Karpas-422 (cell line): ENCODE measurements around the gene UBE2V1. TPM values are rescaled to one million over a fixed set of nuclear protein-coding genes. Genes with fewer than 3 reads are reported as not detected.

Experiments
- DNase-seq: peaks from one replicate; pipeline ENCODE4 v3.0.0-alpha.2; 2015
- H2AFZ ChIP-seq: fragments of 200-600 bp; sonication (generic); 2 replicates; pipeline ENCODE4 v1.6.1; 2014; ENCODE audit warnings: antibody characterized with exemption, low read length, mixed read lengths
- H3K27ac ChIP-seq: fragments of 200-600 bp; sonication (generic); 2 replicates; pipeline ENCODE4 v1.5.1; 2014; ENCODE audit warnings: mild to moderate bottlenecking, low read length, moderate library complexity
- H3K27me3 ChIP-seq: fragments of 200-600 bp; sonication (generic); 2 replicates; pipeline ENCODE4 v1.6.1; 2014; ENCODE audit warnings: low read length, mixed read lengths
- H3K36me3 ChIP-seq: fragments of 200-600 bp; sonication (generic); 2 replicates; pipeline ENCODE4 v1.6.1; 2014; ENCODE audit warnings: low read length, mixed read lengths; ENCODE audit not compliant: insufficient read depth
- H3K4me1 ChIP-seq: fragments of 200-600 bp; sonication (generic); 2 replicates; pipeline ENCODE4 v1.6.1; 2014; ENCODE audit warnings: mild to moderate bottlenecking, low read length, mixed read lengths
- H3K4me2 ChIP-seq: fragments of 200-600 bp; sonication (generic); 2 replicates; pipeline ENCODE4 v1.6.1; 2014; ENCODE audit warnings: low read length, low read depth, mild to moderate bottlenecking; ENCODE audit not compliant: poor library complexity, severe bottlenecking
- H3K4me3 ChIP-seq: fragments of 200-600 bp; sonication (generic); 2 replicates; pipeline ENCODE4 v1.5.1; 2014; ENCODE audit warnings: mild to moderate bottlenecking, antibody characterized with exemption, low read length, mixed read lengths
- H3K79me2 ChIP-seq: fragments of 200-600 bp; sonication (generic); 2 replicates; pipeline ENCODE4 v1.6.1; 2014; ENCODE audit warnings: mild to moderate bottlenecking, low read length, mixed read lengths
- H3K9ac ChIP-seq: fragments of 200-600 bp; sonication (generic); 2 replicates; pipeline ENCODE4 v1.6.0; 2014; ENCODE audit warnings: low read length
- H3K9me2 ChIP-seq: fragments of 200-600 bp; sonication (generic), shearing (Covaris generic); replicated peaks from 2 replicates; pipeline ENCODE4 v1.6.0; 2014; ENCODE audit warnings: mild to moderate bottlenecking, low read length, moderate library complexity; ENCODE audit not compliant: insufficient read depth
- H3K9me3 ChIP-seq: fragments of 300-700, 200-600 bp; sonication (generic); 2 replicates; pipeline ENCODE4 v1.6.1; 2014; ENCODE audit warnings: low read length, mixed read lengths
- H4K20me1 ChIP-seq: fragments of 200-600 bp; sonication (generic); 2 replicates; pipeline ENCODE4 v1.6.1; 2014; ENCODE audit warnings: mild to moderate bottlenecking, antibody characterized with exemption, low read length, low read depth; ENCODE audit not compliant: insufficient read depth
- total RNA-seq: library from RNA; depleted of rRNA; stranded (reverse); fragments of >200 nt; shearing (Covaris generic); gene quantifications from 2 replicates; pipeline ENCODE4 v1.2.3, GENCODE V29; 2014; ENCODE audit warnings: low replicate concordance

UBE2V1 gene
- total RNA-seq, 1 experiment from 2014 or later, result 95.6 TPM

DNA sequence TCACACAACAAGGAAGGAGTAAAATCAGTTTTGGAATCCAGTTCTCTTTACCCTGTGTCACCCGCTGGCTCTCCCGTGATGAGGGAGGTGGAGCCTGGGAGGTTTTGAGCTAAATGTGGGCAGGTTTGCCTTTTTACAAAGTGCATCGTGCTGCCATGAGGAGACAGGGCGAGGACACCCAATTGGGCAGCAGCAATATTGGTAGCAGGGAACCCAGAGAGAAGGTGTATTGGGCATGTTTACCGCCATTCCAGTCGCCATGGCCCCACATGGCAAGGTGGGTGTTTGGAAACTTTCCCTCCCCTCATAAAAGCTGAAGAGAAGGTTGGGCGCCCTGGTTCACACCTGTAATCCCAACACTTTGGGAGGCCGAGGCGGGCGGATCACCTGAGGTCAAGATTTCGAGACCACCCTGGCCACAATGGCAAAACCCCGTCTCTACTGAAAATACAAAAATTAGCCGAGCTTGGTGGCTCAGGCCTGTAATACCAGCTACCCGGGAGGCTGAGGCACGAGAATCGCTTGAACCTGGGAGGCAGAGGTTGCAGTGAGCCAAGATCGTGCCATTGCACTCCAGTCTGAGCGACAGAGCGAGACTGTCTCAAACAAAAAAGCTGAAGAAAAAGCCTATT, 3.5 kb upstream of the UBE2V1 start:
- H3K9me2 ChIP-seq, result no peaks in the 10 kb centered on the region
- H4K20me1 ChIP-seq, result peaks cover 11% of the 10 kb centered on the region; the same call in 1 of the 2 replicates
- DNase-seq, result no peak
- H3K4me3 ChIP-seq, result peak overlapping the region; percentile 85
- H3K27me3 ChIP-seq, result no peaks in the 10 kb centered on the region
- H3K9ac ChIP-seq, result peak overlapping the region; percentile 68
- peak overlapping the region; percentile 87 for H3K4me2 ChIP-seq
- peaks cover 33% of the 10 kb centered on the region for H3K4me1 ChIP-seq
- no peaks in the 10 kb centered on the region for H3K9me3 ChIP-seq
- H3K79me2 ChIP-seq, result peaks cover 37% of the 10 kb centered on the region
- H3K36me3 ChIP-seq, result no peaks in the 10 kb centered on the region
- H2AFZ ChIP-seq, result peak overlapping the region; percentile 54; the same call in 1 of the 2 replicates
- no peak overlapping the region for H3K27ac ChIP-seq

- Histone ChIP-seq H4K20me1 (peaks cover 18% of the 10 kb centered on the region), H3K9me3 (no peaks in the 10 kb centered on the region), H3K9me2 (no peaks in the 10 kb centered on the region), H2AFZ (peak overlapping the region; percentile 54), H3K4me3 (peak overlapping the region; percentile 85), H3K9ac (peak overlapping the region; percentile 80), H3K79me2 (peaks cover 44% of the 10 kb centered on the region), H3K27me3 (no peaks in the 10 kb centered on the region), H3K36me3 (no peaks in the 10 kb centered on the region), H3K4me2 (peak overlapping the region; percentile 87), H3K4me1 (peaks cover 40% of the 10 kb centered on the region), H3K27ac (peak overlapping the region; percentile 22; the same call in 1 of the 2 replicates)
- peak; percentile 97 for DNase-seq
Measured at GRCh38 chr20:50115591-50116367, 2.8 kb upstream of the UBE2V1 start.

GRCh38 chr20:50115041-50115512, 2.1 kb upstream of the UBE2V1 start:
- Histone ChIP-seq H2AFZ (peak overlapping the region; percentile 33), H3K27me3 (no peaks in the 10 kb centered on the region), H3K9ac (peak overlapping the region; percentile 80), H3K4me3 (peak overlapping the region; percentile 85), H4K20me1 (peaks cover 25% of the 10 kb centered on the region), H3K4me1 (peaks cover 47% of the 10 kb centered on the region), H3K4me2 (peak overlapping the region; percentile 87), H3K9me2 (no peaks in the 10 kb centered on the region), H3K36me3 (no peaks in the 10 kb centered on the region), H3K27ac (peak overlapping the region; percentile 22; the same call in 1 of the 2 replicates), H3K9me3 (no peaks in the 10 kb centered on the region), H3K79me2 (peaks cover 51% of the 10 kb centered on the region)
- peak; percentile 51 for DNase-seq

DNA sequence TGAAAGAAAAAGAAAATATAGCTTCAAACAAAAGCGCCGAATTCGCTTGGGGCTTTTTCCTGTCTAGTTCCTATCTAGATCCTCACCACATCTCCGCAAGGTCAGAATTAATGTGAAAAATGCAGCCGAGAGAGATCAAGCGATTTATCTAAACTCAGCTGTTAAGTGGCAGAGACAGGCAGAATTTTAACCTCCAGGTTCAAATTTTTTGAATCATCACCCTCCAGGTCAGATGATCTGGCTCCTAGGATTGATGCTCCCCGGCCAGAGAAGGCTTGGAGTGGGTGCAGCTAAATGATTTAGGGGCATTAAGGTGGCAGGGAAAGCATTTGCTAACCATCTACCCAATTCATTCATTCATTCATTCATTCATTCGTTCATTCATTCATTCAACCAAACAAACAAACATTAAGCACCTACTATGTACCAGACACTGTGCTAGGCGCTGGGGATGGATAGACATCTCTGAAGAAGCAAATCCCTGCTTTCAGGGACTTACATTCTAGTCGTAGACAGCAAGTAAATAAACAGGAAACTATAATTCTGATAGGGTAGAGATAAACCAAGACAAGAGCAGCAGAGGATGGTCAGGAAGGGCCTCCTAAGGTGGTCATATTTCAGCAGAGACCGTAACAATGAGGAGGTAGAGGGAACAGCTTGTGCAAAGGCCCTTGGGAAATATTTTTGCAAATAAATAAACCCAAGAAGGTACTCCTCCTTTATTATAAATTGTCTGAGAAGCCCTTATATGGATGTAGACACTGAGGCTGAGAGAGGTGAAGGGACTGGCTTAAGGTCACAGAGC, 672 bp upstream of the UBE2V1 start:
- Histone ChIP-seq H3K9me2 (no peaks in the 10 kb centered on the region), H2AFZ (peak overlapping the region; percentile 48; the same call in 1 of the 2 replicates), H3K79me2 (peaks cover 66% of the 10 kb centered on the region), H3K4me3 (peak overlapping the region; percentile 94), H3K9me3 (no peaks in the 10 kb centered on the region), H3K27ac (peak overlapping the region; percentile 87), H3K4me1 (peaks cover 60% of the 10 kb centered on the region), H4K20me1 (peaks cover 36% of the 10 kb centered on the region), H3K9ac (peak overlapping the region; percentile 93), H3K4me2 (peak overlapping the region; percentile 87), H3K27me3 (no peaks in the 10 kb centered on the region), H3K36me3 (peaks cover 2% of the 10 kb centered on the region; the same call in 1 of the 2 replicates)
- DNase-seq, result peak; percentile 55

GRCh38 chr20:50111829-50112495, 988 bp downstream of the UBE2V1 start:
- H3K27ac ChIP-seq, result peak overlapping the region; percentile 87
- no peaks in the 10 kb centered on the region for H3K27me3 ChIP-seq
- no peak for DNase-seq
- H3K79me2 ChIP-seq, result peaks cover 83% of the 10 kb centered on the region
- H3K36me3 ChIP-seq, result peaks cover 17% of the 10 kb centered on the region
- H3K9me3 ChIP-seq, result no peaks in the 10 kb centered on the region
- H3K4me3 ChIP-seq, result peak overlapping the region; percentile 94
- H3K4me2 ChIP-seq, result peak overlapping the region; percentile 87
- peak overlapping the region; percentile 93 for H3K9ac ChIP-seq
- H3K9me2 ChIP-seq, result no peaks in the 10 kb centered on the region
- H3K4me1 ChIP-seq, result peaks cover 71% of the 10 kb centered on the region
- peaks cover 48% of the 10 kb centered on the region for H4K20me1 ChIP-seq
- no peak overlapping the region for H2AFZ ChIP-seq

- H3K4me3 ChIP-seq, result peak overlapping the region; percentile 94
Measured at GRCh38 chr20:50111120-50111828, 1.7 kb downstream of the UBE2V1 start.

More at GRCh38 chr20:50111120-50111828, 1.7 kb downstream of the UBE2V1 start:
- peak overlapping the region; percentile 87 for H3K4me2 ChIP-seq
- H3K27ac ChIP-seq, result peak overlapping the region; percentile 55
- H2AFZ ChIP-seq, result no peak overlapping the region
- H4K20me1 ChIP-seq, result peaks cover 48% of the 10 kb centered on the region
- H3K9me2 ChIP-seq, result no peaks in the 10 kb centered on the region
- no peaks in the 10 kb centered on the region for H3K27me3 ChIP-seq
- peaks cover 20% of the 10 kb centered on the region for H3K36me3 ChIP-seq
- peaks cover 68% of the 10 kb centered on the region for H3K4me1 ChIP-seq
- no peak for DNase-seq
- H3K79me2 ChIP-seq, result peaks cover 90% of the 10 kb centered on the region
- H3K9me3 ChIP-seq, result no peaks in the 10 kb centered on the region
- peak overlapping the region; percentile 93 for H3K9ac ChIP-seq
